ENCODE results near the gene RAB43.

RAB43 gene

GRCh38 chr3:129054605-129055104, 66.9 kb downstream of the RAB43 start:
- Histone ChIP-seq H4K91ac (ENCODE audit: low read depth, low read length, poor library complexity) (no peak overlapping the region), H3K14ac (ENCODE audit: low read length) (no peak overlapping the region), H3K18ac (ENCODE audit: low read length) (no peak overlapping the region), H3K4me2 (ENCODE audit: insufficient read depth, low read length, poor library complexity, severe bottlenecking) (no peak overlapping the region), H3K4me1 (ENCODE audit: control insufficient read depth in 2 of 2, insufficient read depth in 1 of 2, low read depth in 1 of 2, low read length in 2 of 2) (peaks cover 2 to 3% of the 10 kb centered on the region in 2 donors), H3K23ac (ENCODE audit: low read depth, low read length, poor library complexity) (no peak overlapping the region), H4K8ac (ENCODE audit: low read depth, low read length) (no peak overlapping the region), H2BK5ac (ENCODE audit: low read length) (no peak overlapping the region), H3K27ac (replicated peaks; ENCODE audit: low read length) (no peak overlapping the region), H2BK12ac (ENCODE audit: low read length) (no peak overlapping the region), H3K36me3 (replicated peaks in 1 of 2; ENCODE audit: control insufficient read depth in 2 of 2, insufficient read depth in 2 of 2, low read length in 2 of 2) (no peaks in the 10 kb centered on the region), H3K9ac (ENCODE audit: low read depth, low read length, poor library complexity) (no peak overlapping the region), H2AFZ (ENCODE audit: low read length) (peak overlapping the region; percentile 15), H3K4ac (ENCODE audit: low read length) (no peak overlapping the region), H2AK5ac (ENCODE audit: low read depth, low read length) (no peak overlapping the region), H3K27me3 (ENCODE audit: control insufficient read depth in 3 of 3, insufficient read depth in 3 of 3, low read depth in 1 of 3, low read length in 3 of 3) (peaks cover 0 to 4% (median 0%) of the 10 kb centered on the region in 3 experiments), H3K9me3 (replicated peaks in 1 of 2; ENCODE audit: control insufficient read depth in 2 of 2, insufficient read depth in 1 of 2, low read depth in 1 of 2, low read length in 2 of 2) (no peaks in the 10 kb centered on the region), H2BK120ac (ENCODE audit: low read depth, low read length) (no peak overlapping the region), H3K79me1 (ENCODE audit: low read depth, low read length) (no peaks in the 10 kb centered on the region), H3K4me3 (ENCODE audit: low read length in 2 of 2) (no peak overlapping the region), H2BK15ac (ENCODE audit: low read length) (no peak overlapping the region)
- WGBS, 2 donors (ENCODE audit: extremely low coverage in 2 of 2, insufficient read length in 2 of 2, insufficient replicate concordance in 1 of 2), result no CpG with 5 or more reads among the region's 3 CpGs
- DNase-seq (ENCODE audit: low spot score), result no peak

- Histone ChIP-seq H2BK5ac (ENCODE audit: low read length) (no peak overlapping the region), H3K36me3 (replicated peaks in 1 of 2; ENCODE audit: control insufficient read depth in 2 of 2, insufficient read depth in 2 of 2, low read length in 2 of 2) (no peaks in the 10 kb centered on the region), H3K4me1 (ENCODE audit: control insufficient read depth in 2 of 2, insufficient read depth in 1 of 2, low read depth in 1 of 2, low read length in 2 of 2) (peaks cover 2 to 3% of the 10 kb centered on the region in 2 donors), H4K8ac (ENCODE audit: low read depth, low read length) (no peak overlapping the region), H3K4me2 (ENCODE audit: insufficient read depth, low read length, poor library complexity, severe bottlenecking) (no peak overlapping the region), H2BK120ac (ENCODE audit: low read depth, low read length) (no peak overlapping the region), H3K9ac (ENCODE audit: low read depth, low read length, poor library complexity) (no peak overlapping the region), H2BK12ac (ENCODE audit: low read length) (no peak overlapping the region), H2AK5ac (ENCODE audit: low read depth, low read length) (no peak overlapping the region), H3K14ac (ENCODE audit: low read length) (no peak overlapping the region), H3K23ac (ENCODE audit: low read depth, low read length, poor library complexity) (no peak overlapping the region), H3K27ac (replicated peaks; ENCODE audit: low read length) (no peak overlapping the region), H3K9me3 (replicated peaks in 1 of 2; ENCODE audit: control insufficient read depth in 2 of 2, insufficient read depth in 1 of 2, low read depth in 1 of 2, low read length in 2 of 2) (peaks cover 0 to 7% of the 10 kb centered on the region in 2 donors), H2BK15ac (ENCODE audit: low read length) (no peak overlapping the region), H3K27me3 (ENCODE audit: control insufficient read depth in 3 of 3, insufficient read depth in 3 of 3, low read depth in 1 of 3, low read length in 3 of 3) (no peaks in the 10 kb centered on the region), H3K79me1 (ENCODE audit: low read depth, low read length) (no peaks in the 10 kb centered on the region), H3K4me3 (ENCODE audit: low read length in 2 of 2) (no peak overlapping the region), H3K4ac (ENCODE audit: low read length) (no peak overlapping the region), H3K18ac (ENCODE audit: low read length) (no peak overlapping the region), H4K91ac (ENCODE audit: low read depth, low read length, poor library complexity) (no peak overlapping the region), H2AFZ (ENCODE audit: low read length) (peak overlapping the region; percentile 86)
- DNase-seq (ENCODE audit: low spot score), result no peak
- no CpG with 5 or more reads among the region's 6 CpGs for WGBS, 2 donors (ENCODE audit: extremely low coverage in 2 of 2, insufficient read length in 2 of 2, insufficient replicate concordance in 1 of 2)
Observed at GRCh38 chr3:129052675-129053074, 68.9 kb downstream of the RAB43 start.

- Histone ChIP-seq H3K27me3 (ENCODE audit: control insufficient read depth in 3 of 3, insufficient read depth in 3 of 3, low read depth in 1 of 3, low read length in 3 of 3) (no peaks in the 10 kb centered on the region), H3K4me2 (ENCODE audit: insufficient read depth, low read length, poor library complexity, severe bottlenecking) (no peak overlapping the region), H3K36me3 (replicated peaks in 1 of 2; ENCODE audit: control insufficient read depth in 2 of 2, insufficient read depth in 2 of 2, low read length in 2 of 2) (no peaks in the 10 kb centered on the region), H2AK5ac (ENCODE audit: low read depth, low read length) (no peak overlapping the region), H3K9me3 (replicated peaks in 1 of 2; ENCODE audit: control insufficient read depth in 2 of 2, insufficient read depth in 1 of 2, low read depth in 1 of 2, low read length in 2 of 2) (peaks cover 4 to 15% of the 10 kb centered on the region in 2 donors), H3K14ac (ENCODE audit: low read length) (no peak overlapping the region), H3K79me1 (ENCODE audit: low read depth, low read length) (no peaks in the 10 kb centered on the region), H3K4ac (ENCODE audit: low read length) (no peak overlapping the region), H3K4me3 (ENCODE audit: low read length in 2 of 2) (no peak overlapping the region), H4K91ac (ENCODE audit: low read depth, low read length, poor library complexity) (no peak overlapping the region), H2BK120ac (ENCODE audit: low read depth, low read length) (no peak overlapping the region), H3K23ac (ENCODE audit: low read depth, low read length, poor library complexity) (no peak overlapping the region), H2BK15ac (ENCODE audit: low read length) (no peak overlapping the region), H2BK12ac (ENCODE audit: low read length) (no peak overlapping the region), H2BK5ac (ENCODE audit: low read length) (no peak overlapping the region), H3K9ac (ENCODE audit: low read depth, low read length, poor library complexity) (no peak overlapping the region), H3K4me1 (ENCODE audit: control insufficient read depth in 2 of 2, insufficient read depth in 1 of 2, low read depth in 1 of 2, low read length in 2 of 2) (peaks cover 2 to 3% of the 10 kb centered on the region in 2 donors), H3K18ac (ENCODE audit: low read length) (no peak overlapping the region), H4K8ac (ENCODE audit: low read depth, low read length) (no peak overlapping the region), H3K27ac (replicated peaks; ENCODE audit: low read length) (no peak overlapping the region), H2AFZ (ENCODE audit: low read length) (peak overlapping the region; percentile 15)
- no CpG with 5 or more reads among the region's 5 CpGs for WGBS, 2 donors (ENCODE audit: extremely low coverage in 2 of 2, insufficient read length in 2 of 2, insufficient replicate concordance in 1 of 2)
- DNase-seq (ENCODE audit: low spot score), result no peak
Observed at GRCh38 chr3:129051871-129052340, 69.7 kb downstream of the RAB43 start.

- H4K91ac ChIP-seq (ENCODE audit: low read depth, low read length, poor library complexity), result no peak overlapping the region
- no peaks in the 10 kb centered on the region for H3K36me3 ChIP-seq (replicated peaks in 1 of 2; ENCODE audit: control insufficient read depth in 2 of 2, insufficient read depth in 2 of 2, low read length in 2 of 2)
- H3K14ac ChIP-seq (ENCODE audit: low read length), result no peak overlapping the region
- peaks cover 8 to 16% of the 10 kb centered on the region in 2 donors for H3K9me3 ChIP-seq (replicated peaks in 1 of 2; ENCODE audit: control insufficient read depth in 2 of 2, insufficient read depth in 1 of 2, low read depth in 1 of 2, low read length in 2 of 2)
- H3K27ac ChIP-seq (replicated peaks; ENCODE audit: low read length), result no peak overlapping the region
- H3K18ac ChIP-seq (ENCODE audit: low read length), result no peak overlapping the region
- H2AFZ ChIP-seq (ENCODE audit: low read length), result no peak overlapping the region
- no CpG with 5 or more reads among the region's 12 CpGs for WGBS, 2 donors (ENCODE audit: extremely low coverage in 2 of 2, insufficient read length in 2 of 2, insufficient replicate concordance in 1 of 2)
- no peak overlapping the region for H3K4me2 ChIP-seq (ENCODE audit: insufficient read depth, low read length, poor library complexity, severe bottlenecking)
- peak overlapping the region; percentile 45 for H2AK5ac ChIP-seq (ENCODE audit: low read depth, low read length)
- no peaks in the 10 kb centered on the region for H3K79me1 ChIP-seq (ENCODE audit: low read depth, low read length)
- H3K9ac ChIP-seq (ENCODE audit: low read depth, low read length, poor library complexity), result peak overlapping the region; percentile 60
- H3K4ac ChIP-seq (ENCODE audit: low read length), result no peak overlapping the region
- no peak overlapping the region for H4K8ac ChIP-seq (ENCODE audit: low read depth, low read length)
- no peak overlapping the region for H3K23ac ChIP-seq (ENCODE audit: low read depth, low read length, poor library complexity)
- no peak overlapping the region for H3K4me3 ChIP-seq (ENCODE audit: low read length in 2 of 2)
- H2BK12ac ChIP-seq (ENCODE audit: low read length), result no peak overlapping the region
- H2BK120ac ChIP-seq (ENCODE audit: low read depth, low read length), result no peak overlapping the region
- no peak overlapping the region for H2BK15ac ChIP-seq (ENCODE audit: low read length)
- no peaks in the 10 kb centered on the region for H3K27me3 ChIP-seq (ENCODE audit: control insufficient read depth in 3 of 3, insufficient read depth in 3 of 3, low read depth in 1 of 3, low read length in 3 of 3)
- H2BK5ac ChIP-seq (ENCODE audit: low read length), result no peak overlapping the region
- DNase-seq (ENCODE audit: low spot score), result no peak
- peaks cover 2 to 3% of the 10 kb centered on the region in 2 donors for H3K4me1 ChIP-seq (ENCODE audit: control insufficient read depth in 2 of 2, insufficient read depth in 1 of 2, low read depth in 1 of 2, low read length in 2 of 2)
Observed at GRCh38 chr3:129050556-129051295, 70.9 kb downstream of the RAB43 start.
